Smooth muscle cell (in vitro differentiated cells): ENCODE results near the gene COPS8. TPM values are rescaled to one million over a fixed set of nuclear protein-coding genes. Genes with fewer than 3 reads are reported as not detected.

Source experiments
- DNase-seq: peaks from one replicate; lab custom pipeline; 2025; ENCODE audit not compliant: unreplicated experiment; lab: John Stamatoyannopoulos, UW
- H2AFZ ChIP-seq: fragments of 200-600 bp; sonication (generic); 2 replicates; pipeline ENCODE4 v1.6.0; 2016; ENCODE audit warnings: antibody characterized with exemption, low read depth, mild to moderate bottlenecking
- H3F3A ChIP-seq: fragments of 200-600 bp; sonication (generic); 2 replicates; pipeline ENCODE4 v1.6.0; 2017; ENCODE audit warnings: antibody characterized with exemption, low read depth
- H3K27ac ChIP-seq: fragments of 200-600 bp; sonication (generic); 2 replicates; pipeline ENCODE4 v1.5.1; 2016; ENCODE audit warnings: low read depth, mild to moderate bottlenecking
- H3K27me3 ChIP-seq: fragments of 200-600 bp; sonication (generic); 2 replicates; pipeline ENCODE4 v1.6.1; 2016; ENCODE audit warnings: low read depth, mild to moderate bottlenecking
- H3K36me3 ChIP-seq: fragments of 200-600 bp; sonication (generic); 2 replicates; pipeline ENCODE4 v1.5.1; 2016; ENCODE audit warnings: low read depth
- H3K4me1 ChIP-seq: fragments of 200-600 bp; sonication (generic); 2 replicates; pipeline ENCODE4 v1.5.1; 2016; ENCODE audit warnings: low read depth
- H3K4me2 ChIP-seq: fragments of 200-600 bp; sonication (generic); 2 replicates; pipeline ENCODE4 v1.6.0; 2016; ENCODE audit warnings: mild to moderate bottlenecking
- H3K4me3 ChIP-seq: fragments of 200-600 bp; sonication (generic); 2 replicates; pipeline ENCODE4 v1.5.1; 2016; ENCODE audit warnings: mild to moderate bottlenecking
- H3K79me2 ChIP-seq: fragments of 200-600 bp; sonication (generic); 2 replicates; pipeline ENCODE4 v1.6.0; 2016; ENCODE audit warnings: low read depth, mild to moderate bottlenecking
- H3K9ac ChIP-seq: fragments of 200-600 bp; sonication (generic); 2 replicates; pipeline ENCODE4 v1.6.0; 2016; ENCODE audit warnings: low read depth
- H3K9me3 ChIP-seq: fragments of 200-600 bp; sonication (generic); replicated peaks from 2 replicates; pipeline ENCODE4 v1.5.1; 2016; ENCODE audit warnings: low read depth
- H4K20me1 ChIP-seq: fragments of 200-600 bp; sonication (generic); 2 replicates; pipeline ENCODE4 v1.6.0; 2016; ENCODE audit warnings: low read depth
- CTCF ChIP-seq: fragments of 200-600 bp; sonication (generic); IDR thresholded peaks from 2 replicates; pipeline ENCODE4 v1.5.1; 2017; ENCODE audit warnings: borderline replicate concordance, mild to moderate bottlenecking, antibody characterized with exemption; ENCODE audit not compliant: insufficient read depth, poor library complexity, severe bottlenecking
- WGBS: methylation state at CpG from one replicate; pipeline ENCODE4 v1.1.7; 2016; ENCODE audit warnings: low lambda C conversion rate; 5-methylcytosine and 5-hydroxymethylcytosine counted together
- polyA plus RNA-seq: library from polyadenylated mRNA; unstranded; fragments of >200 nt; fragmentation: Nextera tagmentation; extraction: Ambion mirVana; gene quantifications from 2 replicates; pipeline ENCODE4 v1.2.1, GENCODE V29; 2016
- total RNA-seq: library from RNA; depleted of rRNA; stranded (reverse); fragments of >200 nt; gene quantifications from 2 replicates; pipeline ENCODE4 v1.2.3, GENCODE V29; 2014

COPS8 gene
- total and polyA plus RNA-seq, 2 experiments from 2014 or later = 132 to 159 TPM

- no peak overlapping the region for H3K4me3 ChIP-seq
- H2AFZ ChIP-seq = no peak overlapping the region
- H3K27ac ChIP-seq = no peak overlapping the region
- no peak for DNase-seq
- H3K4me1 ChIP-seq = peaks cover 7% of the 10 kb centered on the region
- no peaks in the 10 kb centered on the region for H3K79me2 ChIP-seq
- H3K27me3 ChIP-seq = no peaks in the 10 kb centered on the region
- no peak overlapping the region for H3K4me2 ChIP-seq
- H3F3A ChIP-seq = no peaks in the 10 kb centered on the region
- H4K20me1 ChIP-seq = no peaks in the 10 kb centered on the region
- no peaks in the 10 kb centered on the region for H3K36me3 ChIP-seq
- no peak overlapping the region for H3K9ac ChIP-seq
- H3K9me3 ChIP-seq = no peaks in the 10 kb centered on the region
- WGBS = 94% methylated on average over 14 of the region's 14 CpGs
- no peak for TF ChIP-seq CTCF
Measured at GRCh38 chr2:237139123-237139675, 53.5 kb downstream of the COPS8 start.

GRCh38 chr2:237140689-237141285 lies 55.1 kb downstream of the COPS8 start:
- no peaks in the 10 kb centered on the region for H3K79me2 ChIP-seq
- no peaks in the 10 kb centered on the region for H4K20me1 ChIP-seq
- no peaks in the 10 kb centered on the region for H3F3A ChIP-seq
- no peaks in the 10 kb centered on the region for H3K9me3 ChIP-seq
- WGBS = 95% methylated on average over 4 of the region's 4 CpGs
- H3K4me3 ChIP-seq = no peak overlapping the region
- H3K4me2 ChIP-seq = no peak overlapping the region
- H3K27me3 ChIP-seq = no peaks in the 10 kb centered on the region
- no peak overlapping the region for H2AFZ ChIP-seq
- no peaks in the 10 kb centered on the region for H3K36me3 ChIP-seq
- TF ChIP-seq CTCF = no peak
- no peak overlapping the region for H3K9ac ChIP-seq
- no peak overlapping the region for H3K27ac ChIP-seq
- H3K4me1 ChIP-seq = peaks cover 7% of the 10 kb centered on the region
- DNase-seq = no peak

GRCh38 chr2:237141571-237142051 lies 55.9 kb downstream of the COPS8 start:
- no peak overlapping the region for H3K4me3 ChIP-seq
- no peaks in the 10 kb centered on the region for H3K27me3 ChIP-seq
- H3F3A ChIP-seq = no peaks in the 10 kb centered on the region
- peaks cover under 1% of the 10 kb centered on the region for H3K9me3 ChIP-seq
- H3K4me1 ChIP-seq = peaks cover 7% of the 10 kb centered on the region
- no peak overlapping the region for H3K4me2 ChIP-seq
- H3K27ac ChIP-seq = no peak overlapping the region
- H3K79me2 ChIP-seq = no peaks in the 10 kb centered on the region
- DNase-seq = no peak
- H3K9ac ChIP-seq = no peak overlapping the region
- H3K36me3 ChIP-seq = no peaks in the 10 kb centered on the region
- H2AFZ ChIP-seq = no peak overlapping the region
- no peaks in the 10 kb centered on the region for H4K20me1 ChIP-seq
- WGBS = 81% methylated on average over 4 of the region's 4 CpGs
- no peak for TF ChIP-seq CTCF

- H3K79me2 ChIP-seq = no peaks in the 10 kb centered on the region
- no peak overlapping the region for H3K27ac ChIP-seq
- H2AFZ ChIP-seq = no peak overlapping the region
- peaks cover 1% of the 10 kb centered on the region for H3K36me3 ChIP-seq
- H3K4me3 ChIP-seq = no peak overlapping the region
- H3K9me3 ChIP-seq = peaks cover 11% of the 10 kb centered on the region
- WGBS = 87% methylated on average over 2 of the region's 2 CpGs
- peaks cover 11% of the 10 kb centered on the region for H3F3A ChIP-seq
- H3K4me2 ChIP-seq = no peak overlapping the region
- no peaks in the 10 kb centered on the region for H3K27me3 ChIP-seq
- no peak for TF ChIP-seq CTCF
- no peak overlapping the region for H3K9ac ChIP-seq
- DNase-seq = no peak
- no peaks in the 10 kb centered on the region for H4K20me1 ChIP-seq
- peaks cover 4% of the 10 kb centered on the region for H3K4me1 ChIP-seq
Measured at GRCh38 chr2:237143118-237143517, 57.4 kb downstream of the COPS8 start.
